HL-60 (cell line): ENCODE results near the gene KCNMA1.

ENCODE experiments used
- DNase-seq, 2 experiments: peaks; one replicate each; pipeline ENCODE4 v3.0.0-alpha.2; 2010 to 2020; ENCODE audit warnings: low read depth in 1 of 2, low spot score in 1 of 2
- H3K27ac ChIP-seq: fragments of 250-450 bp; sonication (Bioruptor Pico); replicated peaks from 2 replicates; pipeline ENCODE4 v1.5.1; 2020; ENCODE audit warnings: mild to moderate bottlenecking, moderate library complexity
- H3K27me3 ChIP-seq: fragments of 250-450 bp; sonication (Bioruptor Pico); 2 replicates; pipeline ENCODE4 v1.5.1; 2021; ENCODE audit warnings: mild to moderate bottlenecking, moderate library complexity; ENCODE audit not compliant: insufficient read depth, poor library complexity, severe bottlenecking
- H3K4me3 ChIP-seq: replicated peaks from 2 replicates; pipeline ENCODE4 v1.5.1; 2011; ENCODE audit warnings: mild to moderate bottlenecking, control low read depth, low read length; ENCODE audit not compliant: insufficient read depth
- CTCF ChIP-seq: IDR thresholded peaks from one replicate; pipeline ENCODE4 v1.5.1; 2011; ENCODE audit warnings: low read length, control low read depth, inconsistent platforms; ENCODE audit not compliant: insufficient read depth
- GABPA ChIP-seq: IDR thresholded peaks from 2 replicates; pipeline ENCODE4 v1.6.1; 2012; ENCODE audit warnings: low read depth
- POLR2AphosphoS5 ChIP-seq: IDR thresholded peaks from 2 replicates; pipeline ENCODE4 v1.6.1; 2012; ENCODE audit warnings: low read depth
- REST ChIP-seq: IDR thresholded peaks from 2 replicates; pipeline ENCODE4 v1.6.1; 2012; ENCODE audit warnings: low read depth; ENCODE audit not compliant: insufficient replicate concordance
- SPI1 ChIP-seq: IDR thresholded peaks from 2 replicates; pipeline ENCODE4 v1.6.1; 2012; ENCODE audit warnings: low read depth, mild to moderate bottlenecking, borderline replicate concordance

Gene KCNMA1

GRCh38 chr10:77109351-77109994 lies 528.1 kb downstream of the KCNMA1 start:
- H3K27ac ChIP-seq: no peak overlapping the region
- H3K4me3 ChIP-seq: no peak overlapping the region
- DNase-seq: no peak
- TF ChIP-seq POLR2AphosphoS5: no peak
- no peaks in the 10 kb centered on the region for H3K27me3 ChIP-seq

GRCh38 chr10:77106676-77107075 lies 530.9 kb downstream of the KCNMA1 start:
- no peak for TF ChIP-seq CTCF
- no peak for TF ChIP-seq POLR2AphosphoS5
- TF ChIP-seq REST: no peak
- TF ChIP-seq GABPA: no peak
- TF ChIP-seq SPI1: no peak
- no peak overlapping the region for H3K4me3 ChIP-seq
- no peak for DNase-seq
- no peaks in the 10 kb centered on the region for H3K27me3 ChIP-seq
- H3K27ac ChIP-seq: no peak overlapping the region

GRCh38 chr10:77105761-77106221 lies 531.8 kb downstream of the KCNMA1 start:
- no peaks in the 10 kb centered on the region for H3K27me3 ChIP-seq
- no peak for DNase-seq
- TF ChIP-seq GABPA (no peak), REST (no peak), CTCF (no peak), SPI1 (no peak), POLR2AphosphoS5 (no peak)
- no peak overlapping the region for H3K4me3 ChIP-seq
- H3K27ac ChIP-seq: no peak overlapping the region

DNA sequence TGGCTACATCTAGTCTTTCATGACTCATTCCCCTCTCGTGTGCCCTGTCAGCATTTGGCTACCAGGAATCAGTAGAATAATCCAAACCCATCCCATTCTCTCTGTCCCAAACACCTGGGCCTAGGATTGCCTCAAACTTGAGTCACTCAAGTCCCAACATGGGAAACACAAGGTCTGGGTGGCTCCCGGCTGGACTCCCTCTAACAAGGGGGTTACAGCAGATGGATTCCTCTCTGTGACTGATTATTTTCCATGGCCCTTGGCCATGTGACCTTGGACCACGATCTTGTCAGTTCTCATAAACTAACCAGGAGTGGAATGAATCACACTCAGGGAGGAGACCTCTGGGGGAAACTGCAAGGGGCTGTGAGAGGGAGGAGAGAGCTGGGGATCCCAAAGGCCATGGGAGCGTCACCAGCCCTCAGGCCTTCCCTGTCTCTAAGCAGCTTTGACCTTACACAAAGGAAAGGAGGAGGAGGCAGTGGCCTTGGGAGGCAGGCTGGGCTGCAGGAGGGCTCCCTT lies 533.1 kb downstream of the KCNMA1 start:
- DNase-seq: no peak
- no peak overlapping the region for H3K27ac ChIP-seq

More for the DNA sequence above, 533.1 kb downstream of the KCNMA1 start:
- TF ChIP-seq POLR2AphosphoS5 (no peak), REST (no peak), SPI1 (no peak), GABPA (no peak), CTCF (no peak)
- H3K4me3 ChIP-seq: no peak overlapping the region
- no peaks in the 10 kb centered on the region for H3K27me3 ChIP-seq
